ENCODE results near the gene OBI1.

Gene OBI1

GRCh38 chr13:78660495-78660857, 1.5 kb upstream of the OBI1 start:
- no peak overlapping the region for H3K4me3 ChIP-seq (ENCODE audit: low read depth, low read length)
- H3K36me3 ChIP-seq = no peaks in the 10 kb centered on the region
- no peak for DNase-seq
- no peak for TF ChIP-seq CTCF (IDR thresholded peaks at IDR 0.05; ENCODE audit: low read depth, low read length)
- H3K27ac ChIP-seq = no peak overlapping the region
- no peaks in the 10 kb centered on the region for H3K27me3 ChIP-seq (ENCODE audit: insufficient read depth, low read depth, severe bottlenecking)
- no peaks in the 10 kb centered on the region for H3K9me3 ChIP-seq (ENCODE audit: severe bottlenecking)

GRCh38 chr13:78659732-78660494, 958 bp upstream of the OBI1 start:
- DNase-seq = no peak
- H3K27me3 ChIP-seq (ENCODE audit: insufficient read depth, low read depth, severe bottlenecking) = no peaks in the 10 kb centered on the region
- H3K36me3 ChIP-seq = no peaks in the 10 kb centered on the region
- no peak overlapping the region for H3K4me3 ChIP-seq (ENCODE audit: low read depth, low read length)
- no peak for TF ChIP-seq CTCF (IDR thresholded peaks at IDR 0.05; ENCODE audit: low read depth, low read length)
- no peak overlapping the region for H3K27ac ChIP-seq
- no peaks in the 10 kb centered on the region for H3K9me3 ChIP-seq (ENCODE audit: severe bottlenecking)

- no peak for DNase-seq
- no peak overlapping the region for H3K4me3 ChIP-seq (ENCODE audit: low read depth, low read length)
These were observed 435 bp upstream of the OBI1 start for GRCh38 chr13:78659450-78659730.

GRCh38 chr13:78657699-78658629, 991 bp downstream of the OBI1 start:
- no peak for TF ChIP-seq CTCF (IDR thresholded peaks at IDR 0.05; ENCODE audit: low read depth, low read length)
- Histone ChIP-seq H3K36me3 (no peaks in the 10 kb centered on the region), H3K27ac (peak overlapping the region; percentile 91), H3K27me3 (ENCODE audit: insufficient read depth, low read depth, severe bottlenecking) (no peaks in the 10 kb centered on the region), H3K4me3 (ENCODE audit: low read depth, low read length) (peak overlapping the region; percentile 89), H3K9me3 (ENCODE audit: severe bottlenecking) (no peaks in the 10 kb centered on the region)
- no peak for DNase-seq

More at GRCh38 chr13:78659450-78659730, 435 bp upstream of the OBI1 start:
- Histone ChIP-seq H3K27me3 (ENCODE audit: insufficient read depth, low read depth, severe bottlenecking) (no peaks in the 10 kb centered on the region), H3K36me3 (no peaks in the 10 kb centered on the region), H3K9me3 (ENCODE audit: severe bottlenecking) (no peaks in the 10 kb centered on the region), H3K27ac (no peak overlapping the region)
- TF ChIP-seq CTCF (IDR thresholded peaks at IDR 0.05; ENCODE audit: low read depth, low read length) = no peak

- Histone ChIP-seq H3K9me3 (ENCODE audit: severe bottlenecking) (no peaks in the 10 kb centered on the region), H3K36me3 (no peaks in the 10 kb centered on the region), H3K27ac (no peak overlapping the region), H3K4me3 (ENCODE audit: low read depth, low read length) (no peak overlapping the region), H3K27me3 (ENCODE audit: insufficient read depth, low read depth, severe bottlenecking) (no peaks in the 10 kb centered on the region)
- no peak for DNase-seq
- TF ChIP-seq CTCF (IDR thresholded peaks at IDR 0.05; ENCODE audit: low read depth, low read length) = no peak
These were observed 3.0 kb downstream of the OBI1 start for GRCh38 chr13:78655906-78656305.
